GM12864 (cell line): ENCODE measurements around the gene BICRA.
"Not testable (repeated sequence)": the region's sequence is repeated elsewhere in the genome, so short reads cannot be mapped to it uniquely, and the experiment has no call there.

Experiments used
- DNase-seq: peaks from one replicate; pipeline ENCODE4 v3.0.0-alpha.2; 2011; ENCODE audit warnings: low read depth
- H3K4me3 ChIP-seq: 2 replicates; pipeline ENCODE4 v1.5.1; 2011; ENCODE audit warnings: mild to moderate bottlenecking, low read depth, low read length, control low read depth
- TF ChIP-seq, protein P1 (sequence below): IDR thresholded peaks from 2 replicates; pipeline ENCODE4 v1.5.1; 2011; ENCODE audit warnings: low read depth, mild to moderate bottlenecking, moderate library complexity, low read length, control low read depth, inconsistent platforms; ENCODE audit errors: missing control alignments

BICRA gene

GRCh38 chr19:47745010-47745901 is 136.3 kb downstream of the BICRA start, which contains the start of gene NOP53:
Gene NOP53 (plus strand): TSS chr19:47745546. CDS start chr19:47745560, 14 bp downstream.
- H3K4me3 ChIP-seq: peak within 1 kb of the TSS; percentile 82
- TF ChIP-seq, protein P1, sequence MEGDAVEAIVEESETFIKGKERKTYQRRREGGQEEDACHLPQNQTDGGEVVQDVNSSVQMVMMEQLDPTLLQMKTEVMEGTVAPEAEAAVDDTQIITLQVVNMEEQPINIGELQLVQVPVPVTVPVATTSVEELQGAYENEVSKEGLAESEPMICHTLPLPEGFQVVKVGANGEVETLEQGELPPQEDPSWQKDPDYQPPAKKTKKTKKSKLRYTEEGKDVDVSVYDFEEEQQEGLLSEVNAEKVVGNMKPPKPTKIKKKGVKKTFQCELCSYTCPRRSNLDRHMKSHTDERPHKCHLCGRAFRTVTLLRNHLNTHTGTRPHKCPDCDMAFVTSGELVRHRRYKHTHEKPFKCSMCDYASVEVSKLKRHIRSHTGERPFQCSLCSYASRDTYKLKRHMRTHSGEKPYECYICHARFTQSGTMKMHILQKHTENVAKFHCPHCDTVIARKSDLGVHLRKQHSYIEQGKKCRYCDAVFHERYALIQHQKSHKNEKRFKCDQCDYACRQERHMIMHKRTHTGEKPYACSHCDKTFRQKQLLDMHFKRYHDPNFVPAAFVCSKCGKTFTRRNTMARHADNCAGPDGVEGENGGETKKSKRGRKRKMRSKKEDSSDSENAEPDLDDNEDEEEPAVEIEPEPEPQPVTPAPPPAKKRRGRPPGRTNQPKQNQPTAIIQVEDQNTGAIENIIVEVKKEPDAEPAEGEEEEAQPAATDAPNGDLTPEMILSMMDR: no peak
- peak; percentile 94 for DNase-seq

DNA sequence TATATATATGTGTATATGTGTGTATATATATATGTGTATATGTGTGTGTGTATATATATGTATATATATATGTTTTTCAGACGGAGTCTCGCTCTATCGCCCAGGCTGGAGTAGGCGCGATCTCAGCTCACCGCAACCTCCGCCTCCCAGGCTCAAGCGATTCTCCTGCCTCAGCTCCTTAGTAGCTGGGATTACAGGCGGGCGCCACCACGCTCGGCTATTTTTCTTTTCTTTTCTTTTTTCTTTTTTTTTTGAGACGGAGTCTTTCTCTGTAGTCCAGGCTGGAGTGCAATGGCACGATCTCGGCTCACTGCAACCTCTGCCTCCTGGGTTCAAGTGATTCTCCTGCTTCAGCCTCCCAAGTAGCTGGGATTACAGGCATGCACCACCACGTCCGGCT is 137.2 kb downstream of the BICRA start:
- not testable (repeated sequence) for DNase-seq
- H3K4me3 ChIP-seq: peak overlapping the region; percentile 82

GRCh38 chr19:47749326-47749725 is 140.4 kb downstream of the BICRA start:
- TF ChIP-seq, protein P1: no peak
- peak; percentile 27 for DNase-seq
- no peak overlapping the region for H3K4me3 ChIP-seq

DNA sequence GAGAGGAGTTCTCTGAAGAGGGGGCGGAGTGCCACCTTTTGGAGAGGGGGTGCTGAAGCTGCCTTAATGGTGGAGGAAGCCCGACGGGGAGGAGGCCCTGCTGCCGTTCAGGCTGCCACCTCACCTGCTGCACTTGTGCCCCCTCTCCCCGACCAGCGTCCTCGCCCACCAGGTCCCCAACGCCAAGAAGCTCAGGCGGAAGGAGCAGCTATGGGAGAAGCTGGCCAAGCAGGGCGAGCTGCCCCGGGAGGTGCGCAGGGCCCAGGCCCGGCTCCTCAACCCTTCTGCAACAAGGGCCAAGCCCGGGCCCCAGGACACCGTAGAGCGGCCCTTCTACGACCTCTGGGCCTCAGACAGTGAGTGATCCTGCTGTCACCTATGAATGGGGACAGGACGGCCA is 141.8 kb downstream of the BICRA start:
- H3K4me3 ChIP-seq: no peak overlapping the region
- DNase-seq: no peak
- TF ChIP-seq, protein P1: no peak

DNA sequence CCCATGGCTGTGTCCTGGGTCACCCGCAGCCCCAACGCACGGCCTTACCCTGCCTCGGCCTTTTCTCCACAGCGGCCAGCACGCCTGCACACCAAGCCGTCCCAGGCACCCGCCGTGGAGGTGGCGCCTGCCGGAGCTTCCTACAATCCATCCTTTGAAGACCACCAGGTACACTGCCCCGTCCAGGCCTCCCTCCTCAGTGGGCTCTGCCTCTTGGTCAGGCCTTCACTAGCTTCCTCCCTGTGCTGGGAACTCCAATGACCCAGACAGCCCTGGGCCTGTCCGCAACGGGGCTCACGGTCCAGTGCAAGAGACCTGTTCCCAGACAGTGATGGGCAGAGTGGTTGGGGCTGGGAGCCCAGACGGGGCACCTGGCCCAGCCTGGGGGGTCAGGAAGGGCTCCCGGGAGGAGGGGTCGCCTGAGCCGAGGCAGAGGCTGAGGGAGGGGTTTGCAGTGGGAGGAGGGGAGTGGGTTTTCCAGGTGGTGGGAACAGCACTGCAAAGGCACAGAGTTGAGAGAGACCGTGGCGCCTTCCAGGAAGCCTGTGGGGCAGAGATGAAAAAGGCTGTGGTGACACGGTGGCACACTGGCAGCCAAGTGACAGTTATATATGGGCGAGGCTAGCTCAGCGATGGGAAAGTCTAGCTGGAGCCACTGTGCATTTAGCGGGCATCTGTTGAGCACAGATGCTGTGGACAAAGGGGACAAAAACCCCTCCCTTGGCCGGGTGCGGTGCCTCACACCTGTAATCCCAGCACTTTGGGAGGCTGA is 143.7 kb downstream of the BICRA start:
- TF ChIP-seq, protein P1: no peak
- H3K4me3 ChIP-seq: no peak overlapping the region
- DNase-seq: no peak
